GDM1 (cell line): ENCODE measurements around the gene EEF1A1.
"Not testable (repeated sequence)": the region's sequence is repeated elsewhere in the genome, so short reads cannot be mapped to it uniquely, and the experiment has no call there.

Experiments
- DNase-seq: peaks from one replicate; lab custom pipeline; 2025; lab: John Stamatoyannopoulos, UW

Gene EEF1A1

GRCh38 chr6:73537677-73538076, 16.8 kb upstream of the EEF1A1 start:
- no peak for DNase-seq

GRCh38 chr6:73534628-73535027, 13.8 kb upstream of the EEF1A1 start:
- DNase-seq: no peak

DNA sequence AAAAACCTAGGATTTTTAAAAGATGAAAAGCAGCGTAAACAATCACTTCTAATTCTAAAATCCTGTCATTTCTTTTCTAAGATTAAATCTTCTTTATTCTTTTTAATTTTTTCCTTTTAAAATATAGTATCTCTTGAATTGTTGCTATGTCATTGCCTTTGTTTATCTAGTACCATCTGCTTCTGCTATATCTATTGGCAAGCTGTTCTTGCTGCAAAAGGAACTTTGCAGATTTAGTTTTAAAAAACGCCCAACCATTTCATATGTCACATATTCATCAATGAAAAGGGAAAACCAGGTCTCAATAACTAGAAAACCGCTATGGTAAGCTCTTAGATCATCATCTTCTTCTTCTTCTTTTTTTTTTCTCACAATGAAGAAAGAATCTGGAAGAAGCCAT, 11.5 kb upstream of the EEF1A1 start:
- no peak for DNase-seq

DNA sequence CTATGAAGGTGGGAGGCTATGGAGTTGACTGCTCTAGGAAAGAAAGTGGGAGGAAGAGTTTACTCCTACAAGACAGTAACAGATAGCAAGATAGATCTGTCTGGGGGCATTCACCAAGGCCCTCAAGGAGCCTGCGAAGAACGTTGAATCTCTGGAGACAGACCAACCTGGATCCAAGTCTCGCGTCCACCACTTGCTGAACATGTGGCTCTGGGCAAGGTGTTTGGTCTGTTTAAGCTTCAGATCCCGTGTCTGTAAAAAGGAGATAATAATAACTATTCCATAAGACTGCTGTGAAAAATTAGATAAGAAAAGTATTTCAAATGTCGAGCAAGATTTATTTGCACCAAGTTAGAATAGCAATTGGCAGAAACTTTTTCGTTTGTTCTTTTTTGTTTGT, 8.1 kb upstream of the EEF1A1 start:
- no peak for DNase-seq

DNA sequence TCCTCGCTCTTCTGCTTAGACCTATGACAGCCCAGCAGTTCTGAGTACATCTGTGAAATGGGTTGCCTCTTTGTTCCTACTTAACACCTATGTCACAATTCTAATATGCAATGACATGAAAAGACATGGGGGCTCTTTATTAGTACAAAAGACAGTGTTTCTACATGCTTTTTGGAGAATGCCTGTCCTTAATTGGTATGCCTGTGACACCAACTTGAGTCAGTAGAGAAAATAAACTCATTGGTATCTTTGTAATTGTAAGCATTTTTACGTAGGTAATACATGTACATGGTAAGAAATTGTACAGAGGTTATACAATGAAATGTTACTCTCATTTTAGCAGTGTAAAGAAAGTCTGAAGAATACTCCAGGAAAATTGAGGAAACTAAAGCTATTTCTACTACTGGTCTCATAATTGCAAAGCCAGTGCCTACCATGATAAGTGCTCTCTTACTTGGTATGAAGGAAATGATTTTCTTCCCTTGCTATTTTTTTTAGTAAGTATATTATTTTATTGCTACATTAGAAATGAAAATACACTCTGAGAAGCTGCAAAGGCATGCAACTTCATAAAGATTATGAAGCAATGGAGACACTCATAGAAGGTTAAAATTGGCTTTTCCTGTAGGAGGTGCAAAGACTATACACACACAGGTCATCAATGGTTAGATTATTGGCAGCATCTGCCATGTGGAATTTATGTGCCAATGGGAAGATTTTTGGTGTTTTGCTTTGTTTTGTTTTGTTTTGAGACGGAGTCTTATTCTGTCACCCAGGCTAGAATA, 4.9 kb upstream of the EEF1A1 start:
- no peak for DNase-seq

- peak; percentile 75 for DNase-seq
Measured at GRCh38 chr6:73523434-73524123, 2.7 kb upstream of the EEF1A1 start.

- no peak for DNase-seq
Measured at GRCh38 chr6:73521351-73521985, 636 bp upstream of the EEF1A1 start.

GRCh38 chr6:73519926-73520687, 725 bp downstream of the EEF1A1 start:
- peak; percentile 34 for DNase-seq

DNA sequence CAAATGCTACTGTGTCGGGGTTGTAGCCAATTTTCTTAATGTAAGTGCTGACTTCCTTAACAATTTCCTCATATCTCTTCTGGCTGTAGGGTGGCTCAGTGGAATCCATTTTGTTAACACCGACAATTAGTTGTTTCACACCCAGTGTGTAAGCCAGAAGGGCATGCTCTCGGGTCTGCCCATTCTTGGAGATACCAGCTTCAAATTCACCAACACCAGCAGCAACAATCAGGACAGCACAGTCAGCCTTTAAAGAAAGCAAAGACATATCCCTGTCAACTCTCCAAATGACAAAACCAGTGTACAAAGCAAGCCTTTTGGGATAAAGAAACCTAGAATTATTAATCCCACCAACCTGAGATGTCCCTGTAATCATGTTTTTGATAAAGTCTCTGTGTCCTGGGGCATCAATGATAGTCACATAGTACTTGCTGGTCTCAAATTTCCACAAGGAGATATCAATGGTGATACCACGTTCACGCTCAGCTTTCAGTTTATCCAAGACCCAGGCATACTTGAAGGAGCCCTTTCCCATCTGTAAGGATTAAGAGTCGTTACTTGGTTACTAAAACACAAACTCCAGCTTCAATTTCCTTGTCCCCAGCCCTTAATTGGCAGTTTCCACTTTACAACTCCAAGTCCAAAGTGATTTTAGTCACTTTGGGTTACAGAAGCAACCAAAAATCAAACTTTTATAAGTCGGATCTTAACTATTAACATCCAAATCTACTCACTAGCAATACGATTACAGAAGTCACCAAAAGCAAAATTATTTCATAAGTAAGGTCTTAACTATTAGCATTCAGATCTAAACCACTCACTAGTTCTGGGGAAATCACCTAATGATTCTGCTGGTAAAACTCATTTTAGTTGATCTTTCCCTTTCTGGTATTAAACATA, 1.6 kb downstream of the EEF1A1 start:
- not testable (repeated sequence) for DNase-seq

- DNase-seq: not testable (repeated sequence)
Measured at GRCh38 chr6:73518100-73518981, 2.5 kb downstream of the EEF1A1 start.

- no peak for DNase-seq
Measured at GRCh38 chr6:73516514-73517489, 4.0 kb downstream of the EEF1A1 start.

DNA sequence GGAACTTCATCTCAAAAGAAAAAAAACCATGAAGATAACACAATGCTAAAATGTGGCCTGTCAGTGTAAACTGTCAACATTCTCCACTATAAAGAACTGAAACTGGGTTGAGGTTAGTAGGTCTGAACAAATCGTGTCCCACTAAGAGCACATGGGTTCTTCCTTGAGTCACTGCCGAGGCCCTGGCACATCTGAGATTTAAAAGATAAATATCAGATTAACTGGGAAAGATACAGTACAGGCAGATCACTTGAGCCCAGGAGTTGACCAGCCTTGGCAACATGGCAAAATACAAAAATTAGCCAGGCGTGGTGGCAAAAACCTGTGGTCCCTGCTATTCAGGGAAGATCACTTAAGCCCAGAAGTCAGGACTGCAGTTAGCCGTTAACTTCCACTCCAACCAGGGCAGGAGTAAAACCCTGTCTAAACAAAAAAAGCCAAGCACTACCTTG, 5.6 kb downstream of the EEF1A1 start:
- no peak for DNase-seq

- DNase-seq: no peak
Measured at GRCh38 chr6:73514746-73515110, 6.1 kb downstream of the EEF1A1 start.

DNA sequence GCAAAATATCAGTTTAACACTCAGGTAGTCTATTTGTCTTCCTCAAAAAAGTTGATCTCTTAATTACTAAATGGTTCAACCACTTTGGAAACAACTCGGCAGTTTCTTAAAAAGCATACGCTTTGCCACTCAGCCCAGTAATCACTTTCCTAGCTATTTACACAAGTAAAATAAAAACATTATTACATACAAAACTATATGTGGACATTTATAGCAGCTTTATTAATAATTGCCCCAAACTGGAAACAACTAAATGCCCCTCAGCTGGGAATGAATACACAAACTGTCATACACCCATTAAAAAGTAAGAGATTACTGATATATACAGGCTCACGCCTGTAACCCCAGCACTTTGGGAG, 7.4 kb downstream of the EEF1A1 start:
- no peak for DNase-seq

DNA sequence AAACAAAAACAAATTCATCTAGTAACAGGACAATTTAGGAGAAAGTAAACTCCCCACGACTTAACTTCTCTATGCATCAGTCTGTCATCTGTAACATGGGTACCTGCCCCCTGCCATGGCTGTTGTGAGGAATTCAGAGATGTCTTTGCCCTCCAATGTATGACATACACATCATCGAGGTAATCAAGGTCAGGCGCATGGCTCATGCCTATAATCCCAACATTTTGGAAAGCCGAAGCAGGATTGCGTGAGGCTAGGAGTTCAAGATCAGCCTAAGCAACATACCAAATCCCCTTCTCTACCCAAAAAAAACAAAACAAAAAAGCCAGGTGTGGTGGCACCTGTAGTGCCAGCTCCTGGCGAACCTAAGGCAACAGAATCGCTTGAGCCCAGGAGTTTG, 9.0 kb downstream of the EEF1A1 start:
- no peak for DNase-seq

- no peak for DNase-seq
Measured at GRCh38 chr6:73509851-73510250, 11.0 kb downstream of the EEF1A1 start.

- no peak for DNase-seq
Measured at GRCh38 chr6:73508776-73509175, 12.1 kb downstream of the EEF1A1 start.

DNA sequence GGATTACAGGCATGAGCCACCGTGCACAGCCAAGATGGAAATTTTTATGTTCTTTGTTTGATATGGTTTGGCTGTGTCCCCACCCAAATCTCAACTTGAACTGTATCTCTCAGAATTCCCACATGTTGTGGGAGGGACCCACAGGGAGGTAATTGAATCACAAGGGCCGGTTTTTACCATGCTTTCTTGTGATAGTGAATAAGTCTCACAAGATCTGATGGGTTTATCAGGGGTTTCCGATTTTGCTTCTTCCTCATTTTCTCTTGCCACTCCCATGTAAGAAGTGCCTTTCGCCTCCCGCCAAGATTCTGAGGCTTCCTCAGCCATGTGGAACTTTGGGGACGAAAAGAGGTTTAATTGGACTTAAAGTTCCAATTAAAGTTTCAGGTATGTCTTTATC, 14.6 kb downstream of the EEF1A1 start:
- no peak for DNase-seq

GRCh38 chr6:73505705-73506104, 15.1 kb downstream of the EEF1A1 start:
- not testable (repeated sequence) for DNase-seq
